HUES64 (cell line): ENCODE data around the gene MAP7D3.
A peak's percentile ranks its signal among the peaks of the same experiment; 100 is the strongest.

ENCODE experiments used
- H3K27ac ChIP-seq: 2 replicates; pipeline ENCODE4 v1.7.0; 2013; ENCODE audit warnings: low read depth, low read length, inconsistent platforms
- H3K27me3 ChIP-seq: 2 replicates; pipeline ENCODE4 v1.6.1; 2013; ENCODE audit warnings: mild to moderate bottlenecking, low read length; ENCODE audit not compliant: insufficient read depth
- H3K36me3 ChIP-seq: 2 replicates; pipeline ENCODE4 v1.6.1; 2013; ENCODE audit warnings: mild to moderate bottlenecking, low read length; ENCODE audit not compliant: insufficient read depth
- H3K4me1 ChIP-seq: 2 replicates; pipeline ENCODE4 v1.6.1; 2013; ENCODE audit warnings: mild to moderate bottlenecking, low read length, moderate library complexity; ENCODE audit not compliant: insufficient read depth
- H3K4me3 ChIP-seq: 2 replicates; pipeline ENCODE4 v1.5.1; 2013; ENCODE audit warnings: mild to moderate bottlenecking, low read length, moderate library complexity
- H3K9ac ChIP-seq: 2 replicates; pipeline ENCODE4 v1.6.1; 2013; ENCODE audit warnings: mild to moderate bottlenecking, low read depth, low read length
- H3K9me3 ChIP-seq: 2 replicates; pipeline ENCODE4 v1.6.1; 2013; ENCODE audit warnings: low read depth, low read length; ENCODE audit not compliant: insufficient read depth
- WGBS: fragments of 150-250, 120-280 bp; methylation state at CpG from one replicate; pipeline ENCODE4 v1.1.7; 2013; ENCODE audit warnings: missing lambda C conversion rate; 5-methylcytosine and 5-hydroxymethylcytosine counted together

MAP7D3 gene

DNA sequence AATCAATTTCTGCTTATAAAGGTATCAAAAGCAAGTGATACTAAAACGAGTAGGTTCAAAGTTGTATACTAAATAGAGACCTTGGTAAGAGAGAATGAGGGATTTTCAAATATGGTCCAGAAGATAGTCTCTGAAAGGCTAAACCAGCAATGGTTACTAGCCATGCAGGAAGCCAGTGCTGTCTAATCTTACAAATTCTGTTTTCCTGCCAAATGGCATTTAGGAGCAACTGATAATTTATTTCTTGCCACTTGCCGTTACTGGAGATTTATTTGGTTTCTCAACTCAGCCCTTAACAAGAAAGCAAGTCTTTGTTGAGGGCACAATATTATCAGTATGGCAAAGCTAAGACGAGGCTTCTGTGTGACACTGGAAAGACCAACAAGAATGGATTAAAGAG lies 47.2 kb downstream of the MAP7D3 start:
- Histone ChIP-seq H3K27ac (no peak overlapping the region), H3K36me3 (0 out of 2 replicates have a peak, but pooled peaks cover 4% of the 10 kb centered on the region), H3K27me3 (no peaks in the 10 kb centered on the region), H3K9ac (no peak overlapping the region), H3K4me1 (peaks cover 8% of the 10 kb centered on the region; the same call in 1 of the 2 replicates), H3K4me3 (no peak overlapping the region), H3K9me3 (no peaks in the 10 kb centered on the region)
- 92% methylated on average over 3 of the region's 3 CpGs for WGBS

DNA sequence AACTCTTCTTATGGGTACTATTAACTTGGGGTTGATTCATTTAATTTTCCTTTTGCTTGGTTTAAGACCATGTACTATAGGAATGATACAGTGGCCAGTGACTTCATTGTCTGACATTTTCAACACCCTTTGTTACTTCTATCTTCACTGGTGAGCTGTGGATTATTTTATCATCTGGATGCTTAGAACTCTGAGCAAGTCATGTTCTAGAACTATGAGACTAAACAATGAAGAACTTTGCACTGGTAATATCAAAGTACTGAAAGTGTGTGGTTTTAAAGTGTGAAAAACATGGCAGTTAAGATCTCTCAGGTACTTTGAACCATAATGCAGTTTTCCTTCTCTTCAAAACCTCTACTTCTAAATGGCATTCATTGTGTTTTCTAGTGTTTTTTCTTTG lies 47.8 kb downstream of the MAP7D3 start:
- Histone ChIP-seq H3K9ac (no peak overlapping the region), H3K27me3 (no peaks in the 10 kb centered on the region), H3K36me3 (0 out of 2 replicates have a peak, but pooled peaks cover 3% of the 10 kb centered on the region), H3K27ac (no peak overlapping the region), H3K4me1 (peaks cover 8% of the 10 kb centered on the region; the same call in 1 of the 2 replicates), H3K4me3 (no peak overlapping the region), H3K9me3 (no peaks in the 10 kb centered on the region)

DNA sequence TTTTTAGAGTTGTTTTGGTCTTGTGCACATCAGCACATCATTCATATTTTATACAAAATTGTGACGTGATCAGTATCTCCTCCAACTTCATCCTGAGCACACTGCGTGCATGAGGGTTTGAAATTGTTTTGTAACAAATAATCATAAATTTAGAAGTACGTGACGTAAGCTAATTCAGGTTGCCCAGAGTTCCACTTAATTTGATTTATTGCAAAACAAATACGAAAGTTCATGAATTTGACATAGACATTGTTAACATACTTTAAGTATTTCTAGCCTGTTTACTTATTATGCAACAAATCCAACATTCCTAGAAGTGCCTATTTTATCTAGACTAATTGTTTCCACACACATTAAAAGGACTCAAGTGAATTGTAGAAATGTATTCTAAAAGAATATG lies 48.3 kb downstream of the MAP7D3 start:
- H3K36me3 ChIP-seq, result no peaks in the 10 kb centered on the region
- 80% methylated on average over 1 of the region's 5 CpGs for WGBS
- no peaks in the 10 kb centered on the region for H3K27me3 ChIP-seq
- H3K27ac ChIP-seq, result no peak overlapping the region
- H3K9ac ChIP-seq, result no peak overlapping the region
- H3K4me1 ChIP-seq, result peaks cover 8% of the 10 kb centered on the region; the same call in 1 of the 2 replicates
- no peaks in the 10 kb centered on the region for H3K9me3 ChIP-seq
- no peak overlapping the region for H3K4me3 ChIP-seq

DNA sequence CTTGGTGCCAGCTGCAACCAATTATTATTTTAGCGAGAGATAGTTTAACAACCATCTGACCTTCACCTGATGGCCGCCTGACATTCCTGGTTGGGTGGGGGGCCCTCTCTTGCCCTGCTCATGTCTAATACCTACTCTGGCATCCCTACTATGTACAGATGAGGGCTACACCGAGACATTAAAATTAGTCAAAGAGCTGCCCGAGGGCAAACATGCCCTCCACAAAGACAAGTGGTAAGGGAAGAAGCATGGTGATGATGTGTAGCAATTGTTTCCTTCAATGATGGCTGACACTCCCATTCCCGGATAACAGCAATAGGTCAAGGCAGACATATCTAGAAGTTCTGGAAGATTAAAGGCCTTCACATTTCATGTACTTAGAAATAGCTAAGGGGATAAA lies 49.6 kb downstream of the MAP7D3 start:
- 93% methylated on average over 4 of the region's 5 CpGs for WGBS
- H3K4me3 ChIP-seq, result no peak overlapping the region
- peaks cover 8% of the 10 kb centered on the region; the same call in 1 of the 2 replicates for H3K4me1 ChIP-seq
- no peak overlapping the region for H3K9ac ChIP-seq
- H3K27me3 ChIP-seq, result no peaks in the 10 kb centered on the region
- no peaks in the 10 kb centered on the region for H3K36me3 ChIP-seq
- no peaks in the 10 kb centered on the region for H3K9me3 ChIP-seq
- no peak overlapping the region for H3K27ac ChIP-seq

DNA sequence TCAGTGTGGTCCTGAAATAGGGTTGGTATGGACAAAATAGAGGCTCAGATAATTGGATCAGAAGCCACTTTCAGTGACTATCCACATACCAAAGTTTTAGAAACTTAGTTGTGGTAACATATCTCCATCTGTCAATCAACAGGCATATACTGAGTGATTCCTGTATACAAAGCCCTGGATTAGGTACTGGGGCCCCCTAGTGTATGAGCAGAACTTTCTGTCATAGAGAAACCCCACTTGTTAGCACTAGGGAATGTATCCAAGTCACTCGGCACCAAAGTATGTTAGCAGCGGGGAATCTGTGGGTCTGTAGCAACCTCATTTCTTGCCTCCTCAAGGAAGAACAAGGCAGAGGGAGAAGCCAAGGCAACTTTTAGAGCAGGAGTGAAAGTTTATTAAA lies 50.7 kb downstream of the MAP7D3 start:
- peaks cover 8% of the 10 kb centered on the region; the same call in 1 of the 2 replicates for H3K4me1 ChIP-seq

DNA sequence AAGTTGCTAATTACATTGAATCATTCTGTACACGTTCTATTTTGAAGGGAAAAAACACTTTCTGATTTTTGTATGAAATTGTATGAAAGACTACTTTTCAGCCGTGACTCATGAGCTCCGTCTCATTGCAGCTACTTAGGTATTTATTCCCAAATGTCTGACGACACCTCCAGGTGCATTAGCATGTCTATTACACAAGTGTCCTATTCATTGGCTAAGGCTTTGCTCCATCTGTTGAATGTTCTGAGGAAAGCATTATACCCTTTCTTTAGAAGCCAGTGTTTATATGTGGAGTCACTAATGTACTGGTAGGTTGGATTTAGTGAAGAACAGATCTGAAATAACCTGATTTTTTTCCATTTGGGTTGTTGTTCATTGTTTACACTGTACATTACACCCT lies 51.8 kb downstream of the MAP7D3 start:
- no peak overlapping the region for H3K4me3 ChIP-seq
- H3K9ac ChIP-seq, result no peak overlapping the region
- peaks cover 5% of the 10 kb centered on the region; the same call in 1 of the 2 replicates for H3K4me1 ChIP-seq
- no peaks in the 10 kb centered on the region for H3K36me3 ChIP-seq
- peak overlapping the region; percentile 13; the same call in 1 of the 2 replicates for H3K27ac ChIP-seq
- H3K27me3 ChIP-seq, result no peaks in the 10 kb centered on the region
- H3K9me3 ChIP-seq, result no peaks in the 10 kb centered on the region
- WGBS, result 63% methylated on average over 4 of the region's 4 CpGs

More for the DNA sequence above, 50.7 kb downstream of the MAP7D3 start:
- H3K27ac ChIP-seq, result no peak overlapping the region
- H3K36me3 ChIP-seq, result no peaks in the 10 kb centered on the region
- H3K4me3 ChIP-seq, result no peak overlapping the region
- H3K9me3 ChIP-seq, result no peaks in the 10 kb centered on the region
- no peaks in the 10 kb centered on the region for H3K27me3 ChIP-seq
- H3K9ac ChIP-seq, result no peak overlapping the region
- 72% methylated on average over 2 of the region's 2 CpGs for WGBS

DNA sequence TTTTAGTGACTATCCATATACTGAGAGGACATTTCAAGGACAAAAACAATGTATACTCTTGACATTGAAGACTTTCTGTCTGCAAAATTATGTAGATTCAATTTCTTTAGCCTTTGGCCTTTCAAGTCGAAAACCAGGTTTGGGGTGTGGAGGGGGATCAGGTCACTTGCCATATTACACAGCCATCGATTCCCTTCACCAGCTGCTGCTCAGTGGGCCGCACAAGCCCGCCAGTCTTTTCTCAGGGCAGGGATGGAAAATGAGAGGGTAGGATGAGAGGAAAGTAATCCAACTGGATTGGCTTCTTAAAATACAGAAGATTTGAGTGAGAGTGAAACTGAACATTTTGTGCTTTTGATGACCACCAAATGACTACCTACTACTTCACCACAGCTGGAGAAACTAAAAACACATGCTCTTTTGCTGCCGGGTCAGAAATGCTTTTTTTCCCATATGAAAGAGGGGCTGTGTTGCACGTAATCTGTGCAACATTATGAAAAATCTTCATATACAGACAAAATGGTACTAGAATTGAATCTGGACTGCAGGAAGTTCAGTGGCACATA lies 52.4 kb downstream of the MAP7D3 start:
- Histone ChIP-seq H3K27me3 (no peaks in the 10 kb centered on the region), H3K4me1 (peaks cover 5% of the 10 kb centered on the region; the same call in 1 of the 2 replicates), H3K27ac (no peak overlapping the region), H3K9ac (no peak overlapping the region), H3K4me3 (no peak overlapping the region), H3K36me3 (no peaks in the 10 kb centered on the region), H3K9me3 (no peaks in the 10 kb centered on the region)
- 87% methylated on average over 3 of the region's 6 CpGs for WGBS

DNA sequence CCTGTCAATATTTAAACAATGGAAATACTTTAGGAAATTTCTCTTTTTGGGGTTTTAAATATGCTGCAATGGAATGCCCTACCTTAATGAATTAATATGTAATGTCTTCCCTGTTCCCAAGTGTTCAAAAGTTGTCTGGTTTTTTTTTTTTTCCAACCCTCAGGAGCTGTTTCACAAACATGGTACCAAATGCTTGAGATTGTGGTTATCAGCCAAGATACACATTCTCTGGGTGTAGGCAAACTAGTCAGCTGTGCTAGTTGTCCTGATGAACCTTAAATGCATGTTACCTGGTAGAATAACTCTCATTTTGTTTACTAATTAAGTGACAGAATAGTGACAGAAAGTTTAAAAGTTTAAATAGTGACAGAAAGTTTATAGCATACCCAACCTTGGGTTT lies 53.2 kb downstream of the MAP7D3 start:
- Histone ChIP-seq H3K27me3 (no peaks in the 10 kb centered on the region), H3K4me1 (peaks cover 5% of the 10 kb centered on the region; the same call in 1 of the 2 replicates), H3K4me3 (no peak overlapping the region), H3K36me3 (no peaks in the 10 kb centered on the region), H3K9ac (no peak overlapping the region), H3K27ac (no peak overlapping the region), H3K9me3 (no peaks in the 10 kb centered on the region)

DNA sequence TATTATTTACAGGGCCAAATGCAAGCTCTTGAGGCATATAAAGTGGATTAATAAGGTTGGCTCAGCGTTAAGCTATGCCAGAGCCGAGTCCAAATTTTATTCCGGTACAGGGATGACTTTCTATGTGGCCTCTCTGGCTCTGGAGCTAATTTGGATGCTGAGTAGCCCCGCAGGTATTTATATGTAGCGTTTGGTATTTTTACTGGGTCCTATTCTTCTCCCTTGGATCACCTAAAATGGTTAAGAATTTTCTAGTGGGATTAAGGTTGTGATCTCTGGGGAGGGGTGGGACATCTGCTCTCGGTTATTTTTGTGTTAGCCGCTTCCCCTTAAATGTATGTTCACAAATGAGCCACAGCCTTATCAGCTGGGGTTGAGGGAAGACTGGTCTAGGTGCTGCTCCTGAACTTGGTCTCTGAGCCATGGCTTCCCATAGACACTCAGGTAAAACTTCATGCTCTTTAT lies 54.5 kb downstream of the MAP7D3 start:
- WGBS, result 89% methylated on average over 7 of the region's 7 CpGs
- Histone ChIP-seq H3K27me3 (no peaks in the 10 kb centered on the region), H3K9ac (no peak overlapping the region), H3K9me3 (no peaks in the 10 kb centered on the region), H3K36me3 (no peaks in the 10 kb centered on the region), H3K4me3 (no peak overlapping the region), H3K4me1 (peaks cover 5% of the 10 kb centered on the region; the same call in 1 of the 2 replicates), H3K27ac (no peak overlapping the region)

DNA sequence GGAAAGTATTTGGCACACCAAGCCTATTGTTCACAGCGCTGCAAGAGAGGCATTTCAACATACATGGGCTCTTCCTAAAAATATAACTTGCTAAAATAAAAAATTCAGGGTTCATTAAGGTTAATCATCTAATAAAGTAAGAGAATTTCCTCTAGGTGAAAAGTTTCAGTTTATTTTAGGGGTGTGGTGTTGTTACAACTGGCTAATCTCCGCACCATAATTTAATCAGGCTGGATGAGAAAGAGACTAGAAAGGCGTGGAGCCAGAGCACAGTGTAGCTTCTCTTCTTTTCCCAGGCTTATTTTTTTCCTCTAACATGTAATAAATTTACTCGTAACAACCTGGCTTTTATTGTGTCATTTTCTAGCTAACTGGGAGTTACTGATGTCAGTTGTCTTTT lies 56.0 kb downstream of the MAP7D3 start:
- Histone ChIP-seq H3K36me3 (no peaks in the 10 kb centered on the region), H3K4me3 (no peak overlapping the region), H3K27me3 (no peaks in the 10 kb centered on the region), H3K27ac (no peak overlapping the region), H3K9me3 (no peaks in the 10 kb centered on the region), H3K9ac (no peak overlapping the region), H3K4me1 (peaks cover 5% of the 10 kb centered on the region; the same call in 1 of the 2 replicates)
- 100% methylated on average over 2 of the region's 4 CpGs for WGBS

DNA sequence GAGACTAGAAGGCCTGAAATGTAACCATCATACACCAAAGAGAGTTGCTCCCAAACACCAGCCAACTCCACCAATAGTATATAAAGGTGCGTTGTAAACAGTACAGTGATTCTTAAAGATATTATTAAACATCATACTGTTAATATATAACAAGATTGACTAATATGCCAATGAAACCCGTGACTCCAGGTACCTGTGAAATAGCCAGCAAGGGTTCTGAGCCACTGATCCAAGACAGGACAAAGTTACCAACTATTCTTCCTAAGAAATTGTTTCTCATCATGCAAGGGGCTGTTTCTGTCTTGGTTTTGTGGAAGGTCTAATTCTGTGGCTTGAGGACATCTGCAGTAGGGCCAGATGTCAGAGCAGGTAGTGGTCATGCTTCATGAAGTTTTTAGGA lies 56.7 kb downstream of the MAP7D3 start:
- H3K36me3 ChIP-seq, result no peaks in the 10 kb centered on the region
- H3K9ac ChIP-seq, result no peak overlapping the region
- no peak overlapping the region for H3K4me3 ChIP-seq
- H3K9me3 ChIP-seq, result no peaks in the 10 kb centered on the region
- H3K4me1 ChIP-seq, result peaks cover 3% of the 10 kb centered on the region; the same call in 1 of the 2 replicates
- WGBS, result 100% methylated on average over 1 of the region's 2 CpGs
- H3K27me3 ChIP-seq, result no peaks in the 10 kb centered on the region
- H3K27ac ChIP-seq, result no peak overlapping the region

DNA sequence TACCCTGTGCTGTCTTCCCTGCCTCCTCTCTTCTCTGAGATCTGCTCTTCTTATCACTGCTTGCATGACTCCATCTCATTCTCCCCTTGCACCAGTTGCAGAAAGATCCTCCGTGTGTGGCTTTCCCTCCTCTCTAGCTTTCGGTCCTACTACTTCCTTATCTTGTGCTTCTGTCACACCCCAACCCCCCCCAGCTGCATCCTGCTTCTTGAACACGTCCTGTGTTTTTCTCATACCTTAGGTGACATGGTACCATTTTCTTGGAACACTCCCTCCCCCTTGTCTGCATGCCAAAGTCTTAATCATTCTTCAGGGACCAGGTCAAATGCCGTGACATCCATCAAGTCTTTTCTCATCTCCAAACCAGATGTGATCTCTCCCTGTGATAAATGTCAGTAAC lies 57.4 kb downstream of the MAP7D3 start:
- no peaks in the 10 kb centered on the region for H3K36me3 ChIP-seq
- H3K9ac ChIP-seq, result no peak overlapping the region
- H3K27ac ChIP-seq, result no peak overlapping the region
- no peaks in the 10 kb centered on the region for H3K9me3 ChIP-seq
- H3K4me3 ChIP-seq, result no peak overlapping the region
- WGBS, result 82% methylated on average over 4 of the region's 4 CpGs
- H3K27me3 ChIP-seq, result no peaks in the 10 kb centered on the region
- H3K4me1 ChIP-seq, result no peaks in the 10 kb centered on the region
